OCI-LY7 (cell line): ENCODE results near the gene TRPM3. TPM values are rescaled to one million over a fixed set of nuclear protein-coding genes. Genes with fewer than 3 reads are reported as not detected.

Experiments
- BruUV-seq: library from RNA; stranded (reverse); fragments of 400-500 nt; replicated peaks from 2 replicates; lab custom pipeline; 2021; lab: Mats Ljungman, UMichigan
- CTCF ChIA-PET: fragments of 300-600 bp; sonication (Branson Sonifier 250); formaldehyde crosslinking; loops from one replicate; lab custom pipeline; 2022; ENCODE audit warnings: antibody characterized with exemption; ENCODE audit not compliant: unreplicated experiment; lab: Charles Lee
- POLR2A ChIA-PET: fragments of 300-600 bp; sonication (Branson Sonifier 250); formaldehyde crosslinking; loops from one replicate; lab custom pipeline; 2022; ENCODE audit warnings: antibody characterized with exemption; lab: Charles Lee
- DNase-seq: peaks from one replicate; pipeline ENCODE4 v3.0.0-alpha.2; 2015; ENCODE audit warnings: low spot score
- H2AFZ ChIP-seq: fragments of 200-600 bp; sonication (generic), shearing (Covaris generic); 2 replicates; pipeline ENCODE4 v1.6.1; 2014; ENCODE audit warnings: mild to moderate bottlenecking, antibody characterized with exemption, low read length, moderate library complexity
- H3K27ac ChIP-seq: fragments of 200-600 bp; sonication (generic); 2 replicates; pipeline ENCODE4 v1.5.1; 2014; ENCODE audit warnings: mixed run types, low read depth, mild to moderate bottlenecking, moderate library complexity, low read length, inconsistent platforms; ENCODE audit not compliant: poor library complexity, severe bottlenecking
- H3K36me3 ChIP-seq: fragments of 200-600 bp; sonication (generic); 2 replicates; pipeline ENCODE4 v1.6.1; 2014; ENCODE audit warnings: mild to moderate bottlenecking, antibody characterized with exemption, low read length, moderate library complexity, mixed read lengths; ENCODE audit not compliant: insufficient read depth
- H3K4me1 ChIP-seq: fragments of 200-600 bp; sonication (generic); 2 replicates; pipeline ENCODE4 v1.5.1; 2014; ENCODE audit warnings: mild to moderate bottlenecking, low read length; ENCODE audit not compliant: insufficient read depth, poor library complexity, severe bottlenecking
- H3K4me2 ChIP-seq: fragments of 200-600 bp; sonication (generic); 2 replicates; pipeline ENCODE4 v1.6.1; 2014; ENCODE audit warnings: mild to moderate bottlenecking, low read length
- H3K4me3 ChIP-seq: fragments of 200-600 bp; sonication (generic); 2 replicates; pipeline ENCODE4 v1.5.1; 2014; ENCODE audit warnings: mild to moderate bottlenecking, low read depth, low read length; ENCODE audit not compliant: poor library complexity, severe bottlenecking
- H3K79me2 ChIP-seq: fragments of 200-600 bp; sonication (generic); 2 replicates; pipeline ENCODE4 v1.6.1; 2016; ENCODE audit warnings: low read depth, mild to moderate bottlenecking, low read length, moderate library complexity, mixed read lengths; ENCODE audit not compliant: insufficient read depth
- H3K9me2 ChIP-seq: fragments of 200-600 bp; sonication (generic); 2 replicates; pipeline ENCODE4 v1.6.1; 2016; ENCODE audit warnings: mild to moderate bottlenecking, low read length, mixed read lengths; ENCODE audit not compliant: insufficient read depth
- H3K9me3 ChIP-seq: fragments of 200-600 bp; sonication (generic); 2 replicates; pipeline ENCODE4 v1.6.1; 2014; ENCODE audit warnings: mild to moderate bottlenecking, mixed run types, low read length, mixed read lengths
- H4K20me1 ChIP-seq: fragments of 200-600 bp; sonication (generic); 2 replicates; pipeline ENCODE4 v1.6.1; 2014; ENCODE audit warnings: mild to moderate bottlenecking, antibody characterized with exemption, low read length, moderate library complexity, mixed read lengths; ENCODE audit not compliant: insufficient read depth
- EZH2phosphoT487 ChIP-seq: fragments of 200-600 bp; sonication (generic); IDR thresholded peaks from 2 replicates; pipeline ENCODE4 v1.6.1; 2018; ENCODE audit warnings: low read depth, borderline replicate concordance, mild to moderate bottlenecking, mixed run types, antibody characterized with exemption, low read length, moderate library complexity, mixed read lengths
- intact Hi-C: fragments of 100-400 bp; cut with micrococcal nuclease; formaldehyde crosslinking; loops from one replicate; pipeline ENCODE4 v1.10.0; 2022; ENCODE audit not compliant: unreplicated experiment
- total RNA-seq, 2 experiments: library from RNA; depleted of rRNA in 1 of 2; stranded (reverse); fragments of >200 nt in 1 of 2; shearing (Covaris generic) in 1 of 2; gene quantifications; 2 replicates each; pipeline ENCODE4 v1.2.3, GENCODE V29; 2014 to 2022
- TF ChIP-seq, protein P1 (sequence below): fragments of 200-600 bp; sonication (generic); conservative IDR thresholded peaks from 2 replicates; pipeline ENCODE4 v1.5.1; 2014; ENCODE audit warnings: mild to moderate bottlenecking, antibody characterized with exemption, low read length, moderate library complexity, mixed read lengths

TRPM3 gene
- total RNA-seq, 2 experiments from 2014 or later, result not detected

DNA sequence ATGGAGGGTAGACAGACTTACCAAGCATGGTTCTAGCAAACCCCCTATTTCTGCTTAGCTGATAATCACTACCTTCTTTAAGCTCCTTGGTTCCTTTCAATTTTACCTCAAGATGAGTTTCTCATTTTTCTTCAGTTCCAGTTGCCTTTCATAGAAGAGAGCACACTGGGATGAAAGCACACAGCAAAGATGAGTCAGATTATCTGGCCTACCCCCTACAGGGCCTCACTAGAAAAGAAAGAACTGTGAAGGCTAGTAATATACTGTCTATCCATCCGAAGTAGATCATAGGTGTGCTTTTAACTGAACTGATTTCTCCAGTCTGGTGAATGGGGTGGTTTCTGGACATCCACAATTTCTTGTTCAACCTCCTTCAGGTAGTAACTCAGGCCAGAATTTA, 122.5 kb downstream of the TRPM3 start:
- H3K4me1 ChIP-seq, result no peaks in the 10 kb centered on the region
- no peak overlapping the region for H3K4me2 ChIP-seq
- no peak for DNase-seq
- H3K36me3 ChIP-seq, result no peaks in the 10 kb centered on the region
- no peak overlapping the region for H2AFZ ChIP-seq
- BruUV-seq, result no TSS peak
- no peak overlapping the region for H3K27ac ChIP-seq
- H3K9me2 ChIP-seq, result no peaks in the 10 kb centered on the region
- intact Hi-C loops, result no loop called here
- H3K4me3 ChIP-seq, result no peak overlapping the region
- TF ChIP-seq, protein P1, sequence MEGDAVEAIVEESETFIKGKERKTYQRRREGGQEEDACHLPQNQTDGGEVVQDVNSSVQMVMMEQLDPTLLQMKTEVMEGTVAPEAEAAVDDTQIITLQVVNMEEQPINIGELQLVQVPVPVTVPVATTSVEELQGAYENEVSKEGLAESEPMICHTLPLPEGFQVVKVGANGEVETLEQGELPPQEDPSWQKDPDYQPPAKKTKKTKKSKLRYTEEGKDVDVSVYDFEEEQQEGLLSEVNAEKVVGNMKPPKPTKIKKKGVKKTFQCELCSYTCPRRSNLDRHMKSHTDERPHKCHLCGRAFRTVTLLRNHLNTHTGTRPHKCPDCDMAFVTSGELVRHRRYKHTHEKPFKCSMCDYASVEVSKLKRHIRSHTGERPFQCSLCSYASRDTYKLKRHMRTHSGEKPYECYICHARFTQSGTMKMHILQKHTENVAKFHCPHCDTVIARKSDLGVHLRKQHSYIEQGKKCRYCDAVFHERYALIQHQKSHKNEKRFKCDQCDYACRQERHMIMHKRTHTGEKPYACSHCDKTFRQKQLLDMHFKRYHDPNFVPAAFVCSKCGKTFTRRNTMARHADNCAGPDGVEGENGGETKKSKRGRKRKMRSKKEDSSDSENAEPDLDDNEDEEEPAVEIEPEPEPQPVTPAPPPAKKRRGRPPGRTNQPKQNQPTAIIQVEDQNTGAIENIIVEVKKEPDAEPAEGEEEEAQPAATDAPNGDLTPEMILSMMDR, result no peak
- no peak for TF ChIP-seq EZH2phosphoT487
- POLR2A ChIA-PET, result no interaction called here
- H4K20me1 ChIP-seq, result no peaks in the 10 kb centered on the region
- no peaks in the 10 kb centered on the region for H3K79me2 ChIP-seq
- CTCF ChIA-PET, result no interaction called here
- H3K9me3 ChIP-seq, result no peaks in the 10 kb centered on the region

DNA sequence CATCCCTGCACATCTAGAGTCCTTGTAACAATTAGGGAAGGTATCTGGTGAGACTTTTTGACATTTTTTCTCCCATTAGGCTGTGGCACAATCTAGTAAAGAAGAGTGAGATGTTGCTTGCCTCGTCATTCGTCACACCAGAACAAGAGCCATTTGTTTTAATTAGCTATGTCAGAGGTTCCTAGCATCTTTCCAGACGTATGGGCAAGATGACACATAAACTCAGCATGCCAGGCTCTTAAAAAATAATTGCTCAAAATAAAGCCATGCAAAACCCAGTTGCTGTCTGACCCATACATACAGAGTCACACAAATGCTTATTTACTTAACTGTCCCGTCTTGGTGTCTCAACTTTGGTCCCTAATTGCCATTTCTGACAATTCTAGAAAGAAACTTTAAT, 125.9 kb downstream of the TRPM3 start:
- DNase-seq, result no peak
- Histone ChIP-seq H3K79me2 (no peaks in the 10 kb centered on the region), H2AFZ (no peak overlapping the region), H4K20me1 (no peaks in the 10 kb centered on the region), H3K36me3 (no peaks in the 10 kb centered on the region), H3K4me2 (no peak overlapping the region), H3K4me1 (no peaks in the 10 kb centered on the region), H3K9me2 (no peaks in the 10 kb centered on the region), H3K4me3 (no peak overlapping the region), H3K27ac (no peak overlapping the region), H3K9me3 (no peaks in the 10 kb centered on the region)
- ChIA-PET POLR2A (no interaction called here), CTCF (no interaction called here)
- intact Hi-C loops, result no loop called here
- TF ChIP-seq, protein P1, result no peak
- no peak for TF ChIP-seq EZH2phosphoT487
- no TSS peak for BruUV-seq

DNA sequence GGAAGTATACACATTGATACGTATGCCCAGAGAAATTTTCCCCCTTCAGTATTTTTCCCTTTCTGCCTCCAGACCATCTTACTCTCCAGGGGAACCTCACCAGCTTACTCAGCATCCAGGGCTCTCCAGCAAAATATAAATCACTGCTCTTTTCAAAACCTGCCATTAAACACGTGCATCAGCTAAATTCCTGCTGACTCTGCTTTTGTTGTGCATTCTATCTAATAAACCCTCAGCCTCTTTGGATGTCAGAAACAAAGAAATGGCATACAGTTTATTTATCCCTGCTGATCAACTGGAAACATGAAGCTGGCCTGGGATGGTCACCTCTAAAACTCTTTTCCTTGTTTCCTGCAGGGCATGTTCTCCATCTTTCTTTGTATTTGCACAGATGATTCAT, 126.8 kb downstream of the TRPM3 start:
- intact Hi-C loops, result no loop called here
- no peaks in the 10 kb centered on the region for H3K9me3 ChIP-seq
- no peak for DNase-seq
- BruUV-seq, result no TSS peak
- H3K36me3 ChIP-seq, result no peaks in the 10 kb centered on the region
- H4K20me1 ChIP-seq, result no peaks in the 10 kb centered on the region
- TF ChIP-seq EZH2phosphoT487, result no peak
- TF ChIP-seq, protein P1, result no peak
- ChIA-PET POLR2A (interaction anchor here (0.6 kb wide), 1 partner anchor 1959 kb away, joined by 3 read pairs; no protein-coding TSS in a partner anchor), CTCF (no interaction called here)
- no peaks in the 10 kb centered on the region for H3K4me1 ChIP-seq
- no peak overlapping the region for H3K4me2 ChIP-seq
- no peaks in the 10 kb centered on the region for H3K9me2 ChIP-seq
- no peak overlapping the region for H2AFZ ChIP-seq
- no peak overlapping the region for H3K4me3 ChIP-seq
- H3K27ac ChIP-seq, result no peak overlapping the region
- H3K79me2 ChIP-seq, result no peaks in the 10 kb centered on the region
